CD14-positive monocyte (primary cell): Measurements from ENCODE around the gene GINS2. TPM values are rescaled to one million over a fixed set of nuclear protein-coding genes. Genes with fewer than 3 reads are reported as not detected.
A peak's percentile ranks its signal among the peaks of the same experiment; 100 is the strongest.

Experiments
- DNase-seq, 3 donors: peaks; one replicate each; pipeline ENCODE4 v3.0.0-alpha.2; 2011 to 2022
- H2AFZ ChIP-seq: 2 replicates; pipeline ENCODE4 v1.6.0; 2012; ENCODE audit warnings: mild to moderate bottlenecking, low read depth, low read length, inconsistent platforms; ENCODE audit not compliant: insufficient read depth, poor library complexity, severe bottlenecking
- H3K27ac ChIP-seq, 2 donors: 1 replicate in 1 of 2; 2 replicates in 1 of 2; pipeline ENCODE4 v1.5.1; 2012 to 2013; ENCODE audit warnings: low read length in 2 of 2, control low read depth in 1 of 2, inconsistent platforms in 1 of 2, low read depth in 1 of 2, mild to moderate bottlenecking in 1 of 2
- H3K27me3 ChIP-seq, 2 donors: one replicate each; pipeline versions ENCODE4 v1.6.0 to v1.6.1; 2011 to 2013; ENCODE audit warnings: low read length in 2 of 2; ENCODE audit not compliant: control insufficient read depth in 2 of 2, insufficient read depth in 2 of 2
- H3K36me3 ChIP-seq, 2 donors: replicated peaks in 1 of 2; 1 replicate in 1 of 2; 2 replicates in 1 of 2; pipeline versions ENCODE4 v1.5.1 to v1.6.1; 2012 to 2013; ENCODE audit warnings: low read length in 2 of 2, control low read depth in 1 of 2, inconsistent platforms in 1 of 2, mild to moderate bottlenecking in 1 of 2; ENCODE audit not compliant: insufficient read depth in 2 of 2, control insufficient read depth in 1 of 2
- H3K4me1 ChIP-seq, 2 donors: 1 replicate in 1 of 2; 2 replicates in 1 of 2; pipeline versions ENCODE4 v1.5.1 to v1.6.1; 2012 to 2013; ENCODE audit warnings: low read length in 2 of 2, control low read depth in 1 of 2, inconsistent platforms in 1 of 2, mild to moderate bottlenecking in 1 of 2, moderate library complexity in 1 of 2; ENCODE audit not compliant: insufficient read depth in 2 of 2, control insufficient read depth in 1 of 2
- H3K4me2 ChIP-seq: replicated peaks from 2 replicates; pipeline ENCODE3; 2012; ENCODE audit warnings: low read length, moderate library complexity, mild to moderate bottlenecking; ENCODE audit not compliant: poor library complexity, severe bottlenecking; ENCODE audit errors: extremely low read depth
- H3K4me3 ChIP-seq, 3 experiments: fragments of 200-600 bp in 1 of 3; sonication (generic) in 1 of 3; replicated peaks in 1 of 3; 1 replicate in 2 of 3; 2 replicates in 1 of 3; pipeline ENCODE4 v1.5.1; 2011 to 2013; ENCODE audit warnings: low read length in 3 of 3, mild to moderate bottlenecking in 3 of 3, control low read depth in 2 of 3, low read depth in 2 of 3, inconsistent platforms in 1 of 3, moderate library complexity in 1 of 3
- H3K79me2 ChIP-seq: 2 replicates; pipeline ENCODE4 v1.6.0; 2012; ENCODE audit warnings: mild to moderate bottlenecking, control low read depth, inconsistent platforms, low read length, moderate library complexity; ENCODE audit not compliant: insufficient read depth
- H3K9ac ChIP-seq: 2 replicates; pipeline ENCODE4 v1.6.0; 2017; ENCODE audit warnings: low read length, mild to moderate bottlenecking; ENCODE audit not compliant: insufficient read depth, poor library complexity, severe bottlenecking
- H3K9me3 ChIP-seq, 2 donors: replicated peaks in 1 of 2; 1 replicate in 1 of 2; 2 replicates in 1 of 2; pipeline versions ENCODE4 v1.5.1 to v1.6.1; 2012 to 2013; ENCODE audit warnings: low read length in 2 of 2, control low read depth in 1 of 2; ENCODE audit not compliant: control insufficient read depth in 1 of 2, insufficient read depth in 1 of 2
- H4K20me1 ChIP-seq: 2 replicates; pipeline ENCODE4 v1.6.0; 2012; ENCODE audit warnings: mild to moderate bottlenecking, low read length, control low read depth, moderate library complexity; ENCODE audit not compliant: insufficient read depth
- H3K27ac Mint-ChIP-seq, 7 donors: one replicate each; pipeline ENCODE4 v1.8.0; 2020; ENCODE audit warnings: mild to moderate bottlenecking in 7 of 7, mixed read lengths in 7 of 7, moderate library complexity in 6 of 7, inconsistent platforms in 2 of 7
- H3K27me3 Mint-ChIP-seq, 3 donors: one replicate each; pipeline ENCODE4 v1.8.0; 2021 to 2022; ENCODE audit warnings: low read depth in 3 of 3, mild to moderate bottlenecking in 3 of 3, mixed read lengths in 3 of 3, moderate library complexity in 3 of 3, inconsistent platforms in 1 of 3
- H3K36me3 Mint-ChIP-seq, 2 donors: one replicate each; pipeline ENCODE4 v1.8.0; 2020; ENCODE audit warnings: mixed read lengths in 2 of 2, inconsistent platforms in 1 of 2, mild to moderate bottlenecking in 1 of 2
- H3K4me1 Mint-ChIP-seq: one replicate; pipeline ENCODE4 v1.8.0; 2020; ENCODE audit warnings: mild to moderate bottlenecking, mixed read lengths
- H3K4me3 Mint-ChIP-seq, 2 donors: one replicate each; pipeline ENCODE4 v1.8.0; 2020; ENCODE audit warnings: mild to moderate bottlenecking in 2 of 2, mixed read lengths in 2 of 2, moderate library complexity in 1 of 2
- H3K9me3 Mint-ChIP-seq, 7 donors: one replicate each; pipeline ENCODE4 v1.8.0; 2020 to 2022; ENCODE audit warnings: mixed read lengths in 7 of 7, mild to moderate bottlenecking in 6 of 7, moderate library complexity in 6 of 7, inconsistent platforms in 2 of 7
- WGBS: methylation state at CpG from one replicate; pipeline ENCODE4 v1.1.5; 2013; ENCODE audit warnings: missing lambda C conversion rate; ENCODE audit not compliant: insufficient coverage; 5-methylcytosine and 5-hydroxymethylcytosine counted together
- intact Hi-C, 2 donors: fragments of 100-400 bp; cut with micrococcal nuclease; formaldehyde crosslinking; loops; one replicate each; pipeline versions ENCODE4 v1.15.0 to v1.15.1; 2023
- polyA plus RNA-seq, 3 donors: library from polyadenylated mRNA; depleted of rRNA in 1 of 3; unstranded in 2 of 3; stranded (reverse) in 1 of 3; fragments of 300-500 nt in 2 of 3; fragments of >200 nt in 1 of 3; fragmentation: Illumina TruSeq in 2 of 3; gene quantifications; 1 replicate in 2 of 3; 2 replicates in 1 of 3; pipeline ENCODE4 v1.2.3, GENCODE V29; 2012 to 2021
- TF ChIP-seq, protein P1 (sequence below): fragments of 200-600 bp; IDR thresholded peaks from one replicate; pipeline ENCODE4 v1.8.0; 2022; ENCODE audit warnings: antibody characterized with exemption, mild to moderate bottlenecking

GINS2 gene
- polyA plus RNA-seq, 3 donors = 0.13 to 0.28 TPM; not detected in 1

DNA sequence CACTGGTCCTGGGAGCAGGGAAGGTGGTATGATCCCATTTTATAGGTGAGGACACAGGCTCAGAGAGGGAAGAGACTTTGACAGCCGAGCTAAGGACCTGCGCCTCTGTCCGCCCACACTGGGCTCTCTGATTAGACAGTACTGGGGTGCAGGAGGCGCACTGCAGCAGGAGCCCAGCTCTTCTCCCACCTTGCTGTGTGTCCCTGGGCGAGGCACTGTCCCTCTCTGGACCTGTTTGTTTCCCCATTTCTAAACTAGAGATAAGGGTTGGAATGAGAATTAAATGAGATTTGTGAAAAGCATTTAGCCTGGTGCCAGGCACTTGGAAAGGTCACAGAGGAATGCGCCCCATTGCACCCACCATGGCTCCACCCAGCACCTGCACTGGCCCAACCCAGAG lies 19.6 kb upstream of the GINS2 start:
- H3K27me3 Mint-ChIP-seq = no peaks in the 10 kb centered on the region
- Histone ChIP-seq H3K36me3 (peaks cover 13 to 53% of the 10 kb centered on the region in 2 donors), H3K9me3 (peaks cover 11 to 15% of the 10 kb centered on the region in 2 donors), H3K9ac (no peak overlapping the region), H3K4me2 (no peak overlapping the region), H2AFZ (no peak overlapping the region), H3K27me3 (no peaks in the 10 kb centered on the region), H3K79me2 (no peaks in the 10 kb centered on the region), H4K20me1 (no peaks in the 10 kb centered on the region), H3K27ac (no peak overlapping the region), H3K4me1 (no peaks in the 10 kb centered on the region), H3K4me3 (no peak overlapping the region)
- H3K27ac Mint-ChIP-seq = peak overlapping the region in 1 of 7 donors; percentile 57
- peaks cover 12 to 19% (median 15%) of the 10 kb centered on the region in 7 donors for H3K9me3 Mint-ChIP-seq
- DNase-seq = no peak
- H3K36me3 Mint-ChIP-seq = peaks cover 34 to 66% of the 10 kb centered on the region in 2 donors
- intact Hi-C loops = no loop called here
- H3K4me3 Mint-ChIP-seq = no peak overlapping the region
- 97% methylated on average over 4 of the region's 6 CpGs for WGBS
- no peaks in the 10 kb centered on the region for H3K4me1 Mint-ChIP-seq
- TF ChIP-seq, protein P1, sequence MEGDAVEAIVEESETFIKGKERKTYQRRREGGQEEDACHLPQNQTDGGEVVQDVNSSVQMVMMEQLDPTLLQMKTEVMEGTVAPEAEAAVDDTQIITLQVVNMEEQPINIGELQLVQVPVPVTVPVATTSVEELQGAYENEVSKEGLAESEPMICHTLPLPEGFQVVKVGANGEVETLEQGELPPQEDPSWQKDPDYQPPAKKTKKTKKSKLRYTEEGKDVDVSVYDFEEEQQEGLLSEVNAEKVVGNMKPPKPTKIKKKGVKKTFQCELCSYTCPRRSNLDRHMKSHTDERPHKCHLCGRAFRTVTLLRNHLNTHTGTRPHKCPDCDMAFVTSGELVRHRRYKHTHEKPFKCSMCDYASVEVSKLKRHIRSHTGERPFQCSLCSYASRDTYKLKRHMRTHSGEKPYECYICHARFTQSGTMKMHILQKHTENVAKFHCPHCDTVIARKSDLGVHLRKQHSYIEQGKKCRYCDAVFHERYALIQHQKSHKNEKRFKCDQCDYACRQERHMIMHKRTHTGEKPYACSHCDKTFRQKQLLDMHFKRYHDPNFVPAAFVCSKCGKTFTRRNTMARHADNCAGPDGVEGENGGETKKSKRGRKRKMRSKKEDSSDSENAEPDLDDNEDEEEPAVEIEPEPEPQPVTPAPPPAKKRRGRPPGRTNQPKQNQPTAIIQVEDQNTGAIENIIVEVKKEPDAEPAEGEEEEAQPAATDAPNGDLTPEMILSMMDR = no peak

DNA sequence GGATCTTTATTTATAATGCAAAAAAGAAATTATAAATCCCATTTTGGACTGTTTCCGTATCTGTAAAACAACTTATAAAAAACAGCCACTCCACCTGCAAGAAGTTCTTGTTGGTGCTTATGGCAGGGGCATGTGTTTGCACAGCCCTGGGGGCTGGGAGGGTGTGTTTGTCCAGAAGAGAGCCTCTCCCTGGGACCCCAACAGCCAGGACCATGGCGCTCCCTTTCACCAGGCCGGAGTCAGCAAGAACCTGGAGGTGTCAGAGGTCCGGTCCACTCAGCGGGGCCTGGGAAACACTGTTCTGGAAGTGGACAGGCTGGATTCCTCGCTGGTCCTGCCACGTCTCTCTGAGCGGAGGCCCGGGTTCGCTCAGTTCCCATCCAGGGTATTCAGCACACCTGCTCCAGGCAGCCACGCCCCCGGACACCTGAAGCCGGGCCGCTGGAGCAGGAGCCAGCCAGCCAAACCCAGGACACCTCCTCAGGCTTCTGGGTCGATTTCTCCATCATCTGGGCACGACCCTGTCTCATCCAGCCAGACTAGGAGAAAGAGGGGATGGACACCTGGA lies 18.9 kb upstream of the GINS2 start:
- intact Hi-C loops = no loop called here
- H3K4me1 ChIP-seq = no peaks in the 10 kb centered on the region
- H3K4me3 ChIP-seq = no peak overlapping the region
- no peaks in the 10 kb centered on the region for H3K27me3 ChIP-seq
- no peak overlapping the region for H3K9ac ChIP-seq
- H3K36me3 ChIP-seq = peaks cover 13 to 49% of the 10 kb centered on the region in 2 donors
- H4K20me1 ChIP-seq = no peaks in the 10 kb centered on the region
- H2AFZ ChIP-seq = no peak overlapping the region
- H3K9me3 ChIP-seq = peaks cover 8 to 10% of the 10 kb centered on the region in 2 donors
- peaks cover 8 to 11% (median 9%) of the 10 kb centered on the region in 7 donors for H3K9me3 Mint-ChIP-seq
- no peak overlapping the region for H3K27ac ChIP-seq
- no peaks in the 10 kb centered on the region for H3K79me2 ChIP-seq
- DNase-seq = no peak
- no peak overlapping the region for H3K27ac Mint-ChIP-seq
- peaks cover 28 to 59% of the 10 kb centered on the region in 2 donors for H3K36me3 Mint-ChIP-seq
- TF ChIP-seq, protein P1 = no peak
- H3K4me1 Mint-ChIP-seq = no peaks in the 10 kb centered on the region
- no peak overlapping the region for H3K4me2 ChIP-seq
- 93% methylated on average over 13 of the region's 16 CpGs for WGBS
- no peak overlapping the region for H3K4me3 Mint-ChIP-seq
- no peaks in the 10 kb centered on the region for H3K27me3 Mint-ChIP-seq
